ENCODE data around the gene KRTAP5-5. TPM values are rescaled to one million over a fixed set of nuclear protein-coding genes. Genes with fewer than 3 reads are reported as not detected.
"Not testable (repeated sequence)": the region's sequence is repeated elsewhere in the genome, so short reads cannot be mapped to it uniquely, and the experiment has no call there.

KRTAP5-5 gene
- total RNA-seq, 1 donor from 2014 or later = not detected

GRCh38 chr11:1641096-1641495 is 11.5 kb downstream of the KRTAP5-5 start:
- Mint-ChIP-seq H3K4me3 (no peak overlapping the region), H3K4me1 (no peaks in the 10 kb centered on the region), H3K27ac (no peak overlapping the region), H3K36me3 (ENCODE audit: low read depth) (no peaks in the 10 kb centered on the region), H3K9me3 (no peaks in the 10 kb centered on the region), H3K27me3 (peaks cover 1% of the 10 kb centered on the region)
- intact Hi-C loops (cut with micrococcal nuclease) = no loop called here
- DNase-seq = no peak

- Mint-ChIP-seq H3K36me3 (ENCODE audit: low read depth) (no peaks in the 10 kb centered on the region), H3K4me3 (no peak overlapping the region), H3K27ac (no peak overlapping the region), H3K9me3 (no peaks in the 10 kb centered on the region), H3K27me3 (peaks cover 1% of the 10 kb centered on the region), H3K4me1 (no peaks in the 10 kb centered on the region)
- DNase-seq = no peak
- intact Hi-C loops (cut with micrococcal nuclease) = no loop called here
Observed at GRCh38 chr11:1642288-1643145, 12.9 kb downstream of the KRTAP5-5 start.

DNA sequence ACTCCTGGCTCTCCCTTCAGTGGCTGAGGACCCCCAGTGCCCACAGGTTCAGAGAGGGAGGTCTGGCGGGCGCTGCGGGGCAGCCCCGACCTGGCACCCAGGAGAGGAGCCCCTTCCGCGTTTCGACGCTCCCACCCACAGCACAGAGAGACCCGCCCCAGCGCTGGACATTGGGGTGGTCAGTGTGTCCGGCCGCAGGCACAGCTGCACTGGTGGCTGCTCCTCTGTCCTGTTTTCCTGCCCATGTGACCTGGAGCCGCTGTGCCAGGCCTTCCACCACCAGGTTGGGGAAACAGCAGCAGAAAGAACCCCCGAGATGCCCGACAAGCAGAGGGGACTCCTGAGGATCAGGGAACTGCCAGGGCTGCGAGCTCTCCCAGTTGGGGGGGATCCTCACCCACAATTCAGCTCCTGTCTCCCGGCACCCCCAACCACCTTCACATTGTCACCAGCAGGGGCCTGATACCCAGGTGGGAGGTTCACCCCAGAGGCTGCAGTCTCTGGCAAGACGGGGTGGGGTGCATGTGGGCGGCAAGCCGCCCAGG is 13.6 kb downstream of the KRTAP5-5 start:
- Mint-ChIP-seq H3K9me3 (no peaks in the 10 kb centered on the region), H3K27ac (no peak overlapping the region), H3K27me3 (peaks cover 1% of the 10 kb centered on the region), H3K4me1 (no peaks in the 10 kb centered on the region), H3K4me3 (no peak overlapping the region), H3K36me3 (ENCODE audit: low read depth) (no peaks in the 10 kb centered on the region)
- intact Hi-C loops (cut with micrococcal nuclease) = no loop called here
- no peak for DNase-seq

DNA sequence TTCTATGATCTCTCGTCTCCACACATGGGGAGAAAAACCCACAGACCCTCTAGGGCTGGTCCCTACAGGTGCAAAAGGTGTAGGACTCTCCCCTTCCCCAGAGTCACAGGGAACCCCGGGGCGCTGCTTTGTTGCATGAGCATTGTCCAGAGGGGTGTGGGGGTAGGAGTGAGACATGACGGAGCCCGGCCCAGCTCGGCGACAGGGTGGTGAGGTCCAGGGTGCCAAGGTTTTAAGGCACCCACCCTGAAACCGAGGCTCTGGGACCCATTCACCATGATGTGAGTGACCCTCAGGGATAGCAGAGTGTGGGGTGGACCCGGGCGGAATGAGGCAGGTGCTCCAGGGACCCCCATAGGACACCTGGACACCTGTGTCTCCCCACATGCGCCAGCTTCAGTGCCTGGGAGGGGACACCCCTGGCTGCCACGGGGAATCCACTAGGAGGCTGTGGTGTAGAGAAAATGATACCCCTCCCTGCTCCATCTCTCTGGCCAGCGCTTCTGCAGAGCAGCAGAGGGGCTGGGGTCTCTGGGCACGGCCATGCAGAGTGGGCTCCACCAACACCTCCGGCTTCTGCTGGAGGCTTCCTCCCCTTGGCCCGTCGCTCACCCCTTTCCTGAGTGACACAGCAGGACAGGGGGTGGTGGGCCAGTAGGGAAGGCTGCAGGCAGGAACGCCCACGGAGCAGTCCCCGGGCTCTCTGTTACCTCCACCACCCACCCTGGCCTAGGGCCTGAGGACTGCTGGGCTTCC is 15.2 kb downstream of the KRTAP5-5 start:
- DNase-seq = no peak
- Mint-ChIP-seq H3K4me3 (no peak overlapping the region), H3K9me3 (no peaks in the 10 kb centered on the region), H3K27me3 (no peaks in the 10 kb centered on the region), H3K4me1 (no peaks in the 10 kb centered on the region), H3K27ac (no peak overlapping the region), H3K36me3 (ENCODE audit: low read depth) (no peaks in the 10 kb centered on the region)
- intact Hi-C loops (cut with micrococcal nuclease) = no loop called here

GRCh38 chr11:1645357-1645821 is 15.8 kb downstream of the KRTAP5-5 start:
- Mint-ChIP-seq H3K4me3 (no peak overlapping the region), H3K36me3 (ENCODE audit: low read depth) (no peaks in the 10 kb centered on the region), H3K9me3 (no peaks in the 10 kb centered on the region), H3K4me1 (no peaks in the 10 kb centered on the region), H3K27ac (no peak overlapping the region), H3K27me3 (no peaks in the 10 kb centered on the region)
- intact Hi-C loops (cut with micrococcal nuclease) = no loop called here
- DNase-seq = no peak

DNA sequence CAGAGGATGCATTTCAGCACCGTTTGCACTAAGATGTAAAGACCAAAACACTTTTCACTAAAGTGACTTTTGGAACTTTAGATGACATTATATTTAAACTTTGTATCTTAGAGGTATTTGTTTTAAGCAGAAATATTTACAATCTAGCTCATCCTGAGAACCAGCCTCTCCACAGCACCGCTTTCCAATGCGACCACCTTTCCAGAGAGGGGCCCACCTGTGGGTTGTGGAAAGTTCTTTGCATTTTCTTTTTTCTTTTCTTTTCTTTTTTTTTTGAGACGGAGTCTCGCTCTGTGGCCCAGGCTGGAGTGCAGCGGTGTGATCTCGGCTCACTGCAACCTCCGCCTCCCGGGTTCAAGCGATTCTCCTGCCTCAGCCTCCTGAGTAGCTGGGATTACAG is 17.0 kb downstream of the KRTAP5-5 start:
- H3K27ac Mint-ChIP-seq; intact Hi-C loops (cut with micrococcal nuclease); DNase-seq; H3K4me1 Mint-ChIP-seq; H3K27me3 Mint-ChIP-seq; H3K9me3 Mint-ChIP-seq; H3K36me3 Mint-ChIP-seq (ENCODE audit: low read depth); H3K4me3 Mint-ChIP-seq: not testable (repeated sequence)

DNA sequence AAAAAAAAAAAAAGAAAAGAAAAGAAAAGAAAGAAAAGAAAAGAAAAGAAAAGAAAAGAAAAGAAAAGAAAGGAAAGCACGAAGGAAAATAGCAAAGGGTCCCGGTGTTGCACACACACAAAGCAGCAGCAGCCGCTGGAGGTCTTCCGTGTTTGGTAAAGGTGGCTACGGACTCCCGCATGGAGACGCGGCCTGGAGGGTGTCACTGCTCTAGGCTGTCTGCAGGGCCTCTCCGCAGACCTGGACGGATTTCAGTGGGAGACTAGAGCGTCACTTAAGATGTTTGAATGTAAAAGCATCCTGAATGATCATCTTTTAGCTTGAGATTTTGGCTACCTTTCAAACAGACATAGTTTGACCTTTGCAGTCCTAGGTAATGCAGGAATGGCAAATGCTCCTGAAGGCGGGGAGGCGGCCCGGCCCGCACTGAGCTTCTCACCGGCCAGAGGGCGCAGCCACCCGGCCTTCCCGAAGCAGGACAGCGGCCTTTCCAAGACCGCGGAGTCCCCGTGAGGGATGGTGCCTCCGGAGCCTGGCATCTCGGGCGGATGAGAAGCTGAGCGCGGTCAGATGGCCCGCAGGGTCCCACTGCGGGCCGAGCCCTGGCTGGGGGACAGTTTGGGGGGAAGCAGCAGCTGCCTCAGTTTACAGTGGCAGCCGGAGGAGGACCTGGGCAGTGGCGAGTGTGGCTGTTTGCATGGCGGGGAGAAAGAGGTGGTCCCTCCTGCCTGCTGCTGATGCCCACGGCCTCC is 18.5 kb downstream of the KRTAP5-5 start:
- intact Hi-C loops (cut with micrococcal nuclease) = no loop called here
- Mint-ChIP-seq H3K27me3 (peaks cover 3% of the 10 kb centered on the region), H3K9me3 (no peaks in the 10 kb centered on the region), H3K4me1 (no peaks in the 10 kb centered on the region), H3K4me3 (no peak overlapping the region), H3K36me3 (ENCODE audit: low read depth) (no peaks in the 10 kb centered on the region), H3K27ac (no peak overlapping the region)
- no peak for DNase-seq

GRCh38 chr11:1648653-1649420 is 19.3 kb downstream of the KRTAP5-5 start:
- Mint-ChIP-seq H3K27me3 (peaks cover 3% of the 10 kb centered on the region), H3K4me1 (no peaks in the 10 kb centered on the region), H3K4me3 (no peak overlapping the region), H3K36me3 (ENCODE audit: low read depth) (no peaks in the 10 kb centered on the region), H3K9me3 (no peaks in the 10 kb centered on the region), H3K27ac (no peak overlapping the region)
- intact Hi-C loops (cut with micrococcal nuclease) = no loop called here
- no peak for DNase-seq

DNA sequence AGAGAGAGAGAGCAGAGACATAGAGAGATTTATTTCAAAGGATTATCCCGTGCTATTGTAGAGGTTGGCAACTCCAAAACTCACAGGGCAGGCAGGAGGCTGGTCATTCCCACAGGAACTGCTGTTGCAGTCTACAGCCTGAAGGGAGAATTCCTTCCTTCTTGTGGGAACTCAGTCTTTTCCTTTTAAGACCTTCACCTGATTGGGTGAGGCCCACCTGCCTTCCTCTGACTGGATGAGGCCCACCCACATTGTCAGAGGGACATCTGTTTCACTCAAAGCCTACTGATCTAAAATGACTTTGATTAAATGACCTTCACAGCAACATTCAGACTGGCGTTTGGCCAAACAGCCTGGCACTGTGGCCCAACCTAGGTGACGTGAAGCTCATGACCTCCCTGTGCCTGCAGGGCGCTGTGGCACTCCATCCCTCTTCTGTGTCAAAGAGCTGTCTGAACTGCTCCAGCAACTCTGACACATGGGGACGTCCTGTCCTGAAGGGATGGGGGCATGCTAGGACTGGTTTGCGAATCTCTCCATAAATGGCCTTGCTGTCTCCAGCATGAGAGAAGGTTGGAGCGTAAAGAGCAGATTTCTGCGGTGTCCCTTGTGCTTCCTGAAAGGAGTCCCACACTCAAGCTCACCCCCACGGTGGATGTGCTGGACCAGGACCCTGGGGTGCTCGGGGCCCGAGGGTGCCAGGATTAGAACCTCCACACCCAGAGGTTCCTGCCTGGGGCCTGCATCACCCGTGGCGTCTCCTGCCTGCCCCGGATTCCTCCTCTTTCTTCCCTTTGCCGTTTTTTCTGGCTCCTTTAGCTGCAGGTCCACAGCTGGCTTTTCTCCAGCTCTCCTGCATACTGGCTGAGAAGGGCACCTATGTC is 20.7 kb downstream of the KRTAP5-5 start:
- Mint-ChIP-seq H3K36me3 (ENCODE audit: low read depth) (no peaks in the 10 kb centered on the region), H3K9me3 (no peaks in the 10 kb centered on the region), H3K4me3 (no peak overlapping the region), H3K27ac (no peak overlapping the region), H3K27me3 (peaks cover 10% of the 10 kb centered on the region), H3K4me1 (no peaks in the 10 kb centered on the region)
- DNase-seq = no peak
- intact Hi-C loops (cut with micrococcal nuclease) = loop anchor here (5.0 kb wide), 1 partner anchor 42 kb away; no protein-coding TSS in a partner anchor

DNA sequence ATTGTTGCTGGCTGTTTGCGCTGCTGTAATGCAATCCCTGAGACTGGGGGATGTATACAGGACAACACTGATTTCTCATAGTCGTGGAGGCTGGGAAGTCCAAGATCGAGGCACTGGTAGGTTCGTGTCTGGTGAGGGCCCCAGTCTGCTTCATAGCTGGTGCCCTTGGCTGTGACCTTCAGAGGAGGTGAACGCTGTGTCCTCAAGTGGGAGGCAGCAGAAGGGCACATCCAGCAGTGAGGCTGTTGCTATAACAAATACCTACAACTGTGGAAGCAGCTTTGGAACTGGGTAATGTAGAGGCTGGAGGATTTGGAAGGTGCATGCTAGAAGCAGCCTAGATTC is 21.3 kb downstream of the KRTAP5-5 start:
- Mint-ChIP-seq H3K36me3 (ENCODE audit: low read depth) (no peaks in the 10 kb centered on the region), H3K27ac (no peak overlapping the region), H3K9me3 (no peaks in the 10 kb centered on the region), H3K4me3 (no peak overlapping the region), H3K4me1 (no peaks in the 10 kb centered on the region), H3K27me3 (peaks cover 10% of the 10 kb centered on the region)
- intact Hi-C loops (cut with micrococcal nuclease) = loop anchor here (1.0 to 5.0 kb wide), 2 partner anchors 41 to 501 kb away; no protein-coding TSS in a partner anchor
- DNase-seq = no peak

GRCh38 chr11:1651411-1651980 is 21.9 kb downstream of the KRTAP5-5 start:
- Mint-ChIP-seq H3K27ac (no peak overlapping the region), H3K36me3 (ENCODE audit: low read depth) (no peaks in the 10 kb centered on the region), H3K4me1 (no peaks in the 10 kb centered on the region), H3K27me3 (peaks cover 10% of the 10 kb centered on the region), H3K9me3 (no peaks in the 10 kb centered on the region), H3K4me3 (no peak overlapping the region)
- DNase-seq = no peak
- intact Hi-C loops (cut with micrococcal nuclease) = loop anchor here (1.0 to 5.0 kb wide), 2 partner anchors 41 to 501 kb away; no protein-coding TSS in a partner anchor

DNA sequence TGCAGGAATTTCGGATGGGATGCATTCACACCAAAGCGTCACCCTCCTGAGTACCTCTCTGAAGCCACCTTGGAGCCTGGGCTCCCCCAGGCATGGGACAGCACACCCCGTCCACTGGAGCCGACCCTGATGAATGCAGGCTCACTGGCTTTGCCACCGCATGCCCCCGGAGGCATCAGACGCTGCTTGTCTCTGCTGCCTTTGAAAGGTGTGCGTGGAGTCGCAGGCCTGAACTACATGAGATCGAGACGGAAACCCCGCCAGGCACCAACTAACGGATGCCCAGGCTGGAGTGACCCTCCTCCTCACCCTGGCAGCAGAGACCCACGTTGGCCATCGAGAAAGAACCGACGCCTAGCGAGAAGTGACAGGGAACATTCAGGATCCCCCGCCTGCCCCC is 22.5 kb downstream of the KRTAP5-5 start:
- no peak for DNase-seq

More for the DNA sequence above, 22.5 kb downstream of the KRTAP5-5 start:
- Mint-ChIP-seq H3K4me1 (no peaks in the 10 kb centered on the region), H3K36me3 (ENCODE audit: low read depth) (no peaks in the 10 kb centered on the region), H3K27me3 (peaks cover 10% of the 10 kb centered on the region), H3K9me3 (no peaks in the 10 kb centered on the region), H3K4me3 (no peak overlapping the region), H3K27ac (no peak overlapping the region)
- intact Hi-C loops (cut with micrococcal nuclease) = loop anchor here (1.0 to 5.0 kb wide), 2 partner anchors 40 to 180 kb away; no protein-coding TSS in a partner anchor

Data from activated CD4-positive, alpha-beta T cell treated with anti-CD3 and anti-CD28 coated beads, Interleukin-2, amount 10 ng/mL, durations not matched to agents 24 days and 14 days (primary cell).